WTC11 (cell line): Measurements from ENCODE around the gene NKAIN2. TPM values are rescaled to one million over a fixed set of nuclear protein-coding genes. Genes with fewer than 3 reads are reported as not detected.

ENCODE experiments used
- ATAC-seq: fragments of 200-7000 bp; cut with Tn5 transposase; 2 replicates; pipeline ENCODE4 v1.10.0; 2021; ENCODE audit warnings: mild to moderate bottlenecking, moderate library complexity
- CTCF ChIA-PET: fragments of 300-600 bp; sonication (Branson Sonifier 250); formaldehyde crosslinking; loops from one replicate; lab custom pipeline; 2021; ENCODE audit warnings: antibody characterized with exemption; lab: Charles Lee
- POLR2A ChIA-PET: fragments of 350-600 bp; sonication (Branson Sonifier 250); formaldehyde crosslinking; loops from one replicate; lab custom pipeline; 2021; ENCODE audit warnings: antibody characterized with exemption; lab: Charles Lee
- DNase-seq: peaks from one replicate; pipeline ENCODE4 v3.0.0; 2021; ENCODE audit warnings: low spot score
- H3K27ac Mint-ChIP-seq: 2 replicates; pipeline ENCODE4 v1.8.0; 2021; ENCODE audit warnings: mixed read lengths
- H3K27me3 Mint-ChIP-seq: 2 replicates; pipeline ENCODE4 v1.8.0; 2021; ENCODE audit warnings: low read depth, mild to moderate bottlenecking, moderate library complexity, mixed read lengths
- H3K36me3 Mint-ChIP-seq: 2 replicates; pipeline ENCODE4 v1.8.0; 2021; ENCODE audit warnings: mixed read lengths
- H3K4me1 Mint-ChIP-seq: 2 replicates; pipeline ENCODE4 v1.8.0; 2022; ENCODE audit warnings: mixed read lengths
- H3K4me3 Mint-ChIP-seq: 2 replicates; pipeline ENCODE4 v1.8.0; 2021; ENCODE audit warnings: mild to moderate bottlenecking, moderate library complexity, mixed read lengths
- H3K9me3 Mint-ChIP-seq: 2 replicates; pipeline ENCODE4 v1.8.0; 2021; ENCODE audit warnings: mixed read lengths
- CREM ChIP-seq: sonication (generic); formaldehyde crosslinking; IDR thresholded peaks from 2 replicates; pipeline ENCODE4 v1.8.1; 2022; ENCODE audit warnings: mild to moderate bottlenecking, missing genetic modification reagents, moderate library complexity
- ELF4 ChIP-seq: sonication (generic); formaldehyde crosslinking; IDR thresholded peaks from 2 replicates; pipeline ENCODE4 v1.8.1; 2022; ENCODE audit warnings: low read depth, mild to moderate bottlenecking, moderate library complexity, missing genetic modification reagents
- ETV6 ChIP-seq: sonication (generic); formaldehyde crosslinking; IDR thresholded peaks from 2 replicates; pipeline ENCODE4 v1.8.1; 2022; ENCODE audit warnings: mild to moderate bottlenecking, missing genetic modification reagents
- FOXJ3 ChIP-seq: sonication (generic); formaldehyde crosslinking; IDR thresholded peaks from 2 replicates; pipeline ENCODE4 v1.9.0; 2021; ENCODE audit warnings: missing genetic modification reagents, mild to moderate bottlenecking, borderline replicate concordance
- FOXP1 ChIP-seq: sonication (generic); formaldehyde crosslinking; IDR thresholded peaks from 2 replicates; pipeline ENCODE4 v1.8.0; 2022; ENCODE audit warnings: missing genetic modification reagents, mild to moderate bottlenecking, moderate library complexity, borderline replicate concordance
- IRF2 ChIP-seq: sonication (generic); formaldehyde crosslinking; IDR thresholded peaks from 2 replicates; pipeline ENCODE4 v1.8.0; 2022; ENCODE audit warnings: low read depth, missing genetic modification reagents, borderline replicate concordance
- NFE2L1 ChIP-seq: sonication (generic); formaldehyde crosslinking; IDR thresholded peaks from 2 replicates; pipeline ENCODE4 v1.8.1; 2023; ENCODE audit warnings: missing genetic modification reagents
- NFYB ChIP-seq: sonication (generic); formaldehyde crosslinking; conservative IDR thresholded peaks from 2 replicates; pipeline ENCODE4 v1.8.0; 2022; ENCODE audit warnings: low read depth, missing genetic modification reagents
- NR2C2 ChIP-seq: sonication (generic); formaldehyde crosslinking; IDR thresholded peaks from 2 replicates; pipeline ENCODE4 v1.8.0; 2022; ENCODE audit warnings: mild to moderate bottlenecking, missing genetic modification reagents
- NR3C1 ChIP-seq: sonication (generic); formaldehyde crosslinking; conservative IDR thresholded peaks from 2 replicates; pipeline ENCODE4 v1.8.1; 2023; ENCODE audit warnings: low read depth, mild to moderate bottlenecking, missing genetic modification reagents
- TCF7 ChIP-seq: sonication (generic); formaldehyde crosslinking; IDR thresholded peaks from 2 replicates; pipeline ENCODE4 v1.8.0; 2022; ENCODE audit warnings: mild to moderate bottlenecking, low read depth, missing genetic modification reagents, moderate library complexity
- TEAD1 ChIP-seq: sonication (generic); formaldehyde crosslinking; IDR thresholded peaks from 2 replicates; pipeline ENCODE4 v1.8.0; 2022; ENCODE audit warnings: mild to moderate bottlenecking, missing genetic modification reagents
- TEAD4 ChIP-seq: sonication (generic); formaldehyde crosslinking; IDR thresholded peaks from 2 replicates; pipeline ENCODE4 v1.8.0; 2022; ENCODE audit warnings: mild to moderate bottlenecking, missing genetic modification reagents
- ZBTB21 ChIP-seq: sonication (generic); formaldehyde crosslinking; IDR thresholded peaks from 2 replicates; pipeline ENCODE4 v1.8.1; 2023; ENCODE audit warnings: mild to moderate bottlenecking, missing genetic modification reagents, borderline replicate concordance
- ZNF317 ChIP-seq: sonication (generic); formaldehyde crosslinking; IDR thresholded peaks from 2 replicates; pipeline ENCODE4 v1.8.1; 2023; ENCODE audit warnings: low read depth, mild to moderate bottlenecking, moderate library complexity, missing genetic modification reagents, borderline replicate concordance
- ZNF671 ChIP-seq: fragments of 250-450 bp; sonication (Bioruptor Pico); IDR thresholded peaks from 2 replicates; pipeline ENCODE4 v1.8.0; 2021; ENCODE audit warnings: mild to moderate bottlenecking
- total RNA-seq: library from RNA; stranded (reverse); gene quantifications from 3 replicates; pipeline ENCODE4 v1.2.3, GENCODE V29; 2021
- TF ChIP-seq, protein P1 (sequence below): fragments of 250-450 bp; sonication (Bioruptor Pico); conservative IDR thresholded peaks from 2 replicates; pipeline ENCODE4 v1.9.0; 2021; ENCODE audit warnings: mild to moderate bottlenecking
- TF ChIP-seq, protein P2 (sequence below): sonication (generic); formaldehyde crosslinking; IDR thresholded peaks from 2 replicates; pipeline ENCODE4 v1.8.0; 2022; ENCODE audit warnings: missing genetic modification reagents
- TF ChIP-seq, protein P3 (sequence below): sonication (generic); formaldehyde crosslinking; IDR thresholded peaks from 2 replicates; pipeline ENCODE4 v1.8.1; 2023; ENCODE audit warnings: mild to moderate bottlenecking, missing genetic modification reagents, moderate library complexity
- TF ChIP-seq, protein P4 (sequence below): fragments of 250-450 bp; sonication (Bioruptor Pico); IDR thresholded peaks from 2 replicates; pipeline ENCODE4 v1.9.0; 2021; ENCODE audit warnings: mild to moderate bottlenecking, borderline replicate concordance

The NKAIN2 gene
- total RNA-seq, 1 experiment from 2014 or later, result 0.33 TPM

DNA sequence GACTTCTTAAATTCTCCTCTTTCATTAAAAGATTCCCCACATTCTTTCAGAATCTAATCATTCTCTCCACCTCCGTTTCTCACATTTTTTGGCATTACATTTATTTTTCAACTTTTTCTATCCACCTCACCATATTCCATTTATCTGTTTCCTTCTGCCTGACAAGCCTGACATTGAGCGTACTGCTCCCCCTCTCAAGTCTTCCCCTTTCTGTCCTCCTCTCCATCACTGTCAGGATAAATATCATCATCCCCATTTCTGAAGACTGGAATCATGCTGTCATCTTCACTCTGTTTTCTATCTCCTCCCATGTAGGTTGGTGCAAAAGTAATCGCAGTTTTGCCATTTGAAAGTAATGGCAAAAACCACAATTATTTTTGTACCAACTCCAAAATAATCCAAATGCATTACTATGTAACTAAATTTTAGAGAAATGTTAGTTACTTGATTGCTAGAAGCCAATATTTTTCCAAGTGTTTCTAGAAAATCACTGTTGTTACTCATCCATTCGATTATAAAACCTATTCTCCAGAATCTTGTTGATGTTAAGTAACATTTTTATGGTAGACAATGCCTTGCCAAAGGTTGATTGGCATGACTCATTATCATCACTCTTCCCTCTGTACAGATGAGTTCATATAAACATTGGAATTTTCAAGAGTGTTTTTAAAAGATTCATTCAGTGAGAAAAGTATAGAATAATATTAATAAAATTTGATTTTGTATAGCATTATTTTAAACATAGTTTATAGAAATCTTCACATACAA is 866.2 kb downstream of the NKAIN2 start:
- no peak overlapping the region for H3K4me3 Mint-ChIP-seq
- TF ChIP-seq ETV6, result no peak
- TF ChIP-seq TEAD4, result no peak
- no peak for TF ChIP-seq NFE2L1 (CRISPR knock-in tag)
- TF ChIP-seq NR3C1 (CRISPR knock-in tag), result no peak
- no peak for TF ChIP-seq ZNF317 (CRISPR knock-in tag)
- no peak for TF ChIP-seq NR2C2 (CRISPR knock-in tag)
- TF ChIP-seq, protein P1, sequence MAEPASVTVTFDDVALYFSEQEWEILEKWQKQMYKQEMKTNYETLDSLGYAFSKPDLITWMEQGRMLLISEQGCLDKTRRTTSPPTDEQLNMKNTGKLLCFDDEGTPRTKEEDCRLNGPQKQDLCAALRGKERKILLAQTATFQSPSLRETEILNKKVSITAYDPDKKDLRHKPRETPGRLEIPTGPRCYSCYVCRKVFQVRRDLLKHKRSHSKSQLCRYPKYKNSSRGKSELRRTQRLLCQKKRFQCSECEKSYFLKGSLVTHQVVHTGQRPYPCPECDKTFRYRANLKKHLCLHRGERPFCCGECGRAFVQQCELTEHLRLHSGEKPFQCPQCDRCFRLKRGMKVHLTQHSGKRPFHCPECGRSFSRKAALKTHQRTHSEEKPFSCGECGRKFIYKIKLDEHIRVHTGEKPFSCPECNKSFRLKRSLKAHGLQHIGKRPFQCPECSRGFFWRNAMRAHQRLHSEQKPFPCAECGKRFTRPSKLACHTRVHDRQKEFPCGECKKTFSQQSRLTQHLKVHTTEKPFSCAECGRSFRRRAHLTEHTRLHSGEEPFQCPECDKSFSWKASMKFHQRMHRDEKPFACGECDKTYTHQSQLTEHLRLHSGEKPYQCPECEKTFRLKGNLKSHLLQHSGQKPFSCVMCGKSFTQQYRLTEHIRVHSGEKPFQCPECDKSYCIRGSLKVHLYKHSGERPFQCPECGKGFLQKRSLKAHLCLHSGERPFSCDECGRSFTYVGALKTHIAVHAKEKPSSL (CRISPR knock-in tag), result no peak
- no peak for TF ChIP-seq CREM (CRISPR knock-in tag)
- TF ChIP-seq FOXJ3 (CRISPR knock-in tag), result no peak
- no peak for TF ChIP-seq IRF2 (CRISPR knock-in tag)
- TF ChIP-seq, protein P2, sequence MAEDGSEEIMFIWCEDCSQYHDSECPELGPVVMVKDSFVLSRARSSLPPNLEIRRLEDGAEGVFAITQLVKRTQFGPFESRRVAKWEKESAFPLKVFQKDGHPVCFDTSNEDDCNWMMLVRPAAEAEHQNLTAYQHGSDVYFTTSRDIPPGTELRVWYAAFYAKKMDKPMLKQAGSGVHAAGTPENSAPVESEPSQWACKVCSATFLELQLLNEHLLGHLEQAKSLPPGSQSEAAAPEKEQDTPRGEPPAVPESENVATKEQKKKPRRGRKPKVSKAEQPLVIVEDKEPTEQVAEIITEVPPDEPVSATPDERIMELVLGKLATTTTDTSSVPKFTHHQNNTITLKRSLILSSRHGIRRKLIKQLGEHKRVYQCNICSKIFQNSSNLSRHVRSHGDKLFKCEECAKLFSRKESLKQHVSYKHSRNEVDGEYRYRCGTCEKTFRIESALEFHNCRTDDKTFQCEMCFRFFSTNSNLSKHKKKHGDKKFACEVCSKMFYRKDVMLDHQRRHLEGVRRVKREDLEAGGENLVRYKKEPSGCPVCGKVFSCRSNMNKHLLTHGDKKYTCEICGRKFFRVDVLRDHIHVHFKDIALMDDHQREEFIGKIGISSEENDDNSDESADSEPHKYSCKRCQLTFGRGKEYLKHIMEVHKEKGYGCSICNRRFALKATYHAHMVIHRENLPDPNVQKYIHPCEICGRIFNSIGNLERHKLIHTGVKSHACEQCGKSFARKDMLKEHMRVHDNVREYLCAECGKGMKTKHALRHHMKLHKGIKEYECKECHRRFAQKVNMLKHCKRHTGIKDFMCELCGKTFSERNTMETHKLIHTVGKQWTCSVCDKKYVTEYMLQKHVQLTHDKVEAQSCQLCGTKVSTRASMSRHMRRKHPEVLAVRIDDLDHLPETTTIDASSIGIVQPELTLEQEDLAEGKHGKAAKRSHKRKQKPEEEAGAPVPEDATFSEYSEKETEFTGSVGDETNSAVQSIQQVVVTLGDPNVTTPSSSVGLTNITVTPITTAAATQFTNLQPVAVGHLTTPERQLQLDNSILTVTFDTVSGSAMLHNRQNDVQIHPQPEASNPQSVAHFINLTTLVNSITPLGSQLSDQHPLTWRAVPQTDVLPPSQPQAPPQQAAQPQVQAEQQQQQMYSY (CRISPR knock-in tag), result no peak
- TF ChIP-seq TEAD1, result no peak
- no peak for TF ChIP-seq ZNF671 (CRISPR knock-in tag)
- TF ChIP-seq TCF7 (CRISPR knock-in tag), result no peak
- TF ChIP-seq, protein P3, sequence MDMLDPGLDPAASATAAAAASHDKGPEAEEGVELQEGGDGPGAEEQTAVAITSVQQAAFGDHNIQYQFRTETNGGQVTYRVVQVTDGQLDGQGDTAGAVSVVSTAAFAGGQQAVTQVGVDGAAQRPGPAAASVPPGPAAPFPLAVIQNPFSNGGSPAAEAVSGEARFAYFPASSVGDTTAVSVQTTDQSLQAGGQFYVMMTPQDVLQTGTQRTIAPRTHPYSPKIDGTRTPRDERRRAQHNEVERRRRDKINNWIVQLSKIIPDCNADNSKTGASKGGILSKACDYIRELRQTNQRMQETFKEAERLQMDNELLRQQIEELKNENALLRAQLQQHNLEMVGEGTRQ (CRISPR knock-in tag), result no peak
- TF ChIP-seq, protein P4, sequence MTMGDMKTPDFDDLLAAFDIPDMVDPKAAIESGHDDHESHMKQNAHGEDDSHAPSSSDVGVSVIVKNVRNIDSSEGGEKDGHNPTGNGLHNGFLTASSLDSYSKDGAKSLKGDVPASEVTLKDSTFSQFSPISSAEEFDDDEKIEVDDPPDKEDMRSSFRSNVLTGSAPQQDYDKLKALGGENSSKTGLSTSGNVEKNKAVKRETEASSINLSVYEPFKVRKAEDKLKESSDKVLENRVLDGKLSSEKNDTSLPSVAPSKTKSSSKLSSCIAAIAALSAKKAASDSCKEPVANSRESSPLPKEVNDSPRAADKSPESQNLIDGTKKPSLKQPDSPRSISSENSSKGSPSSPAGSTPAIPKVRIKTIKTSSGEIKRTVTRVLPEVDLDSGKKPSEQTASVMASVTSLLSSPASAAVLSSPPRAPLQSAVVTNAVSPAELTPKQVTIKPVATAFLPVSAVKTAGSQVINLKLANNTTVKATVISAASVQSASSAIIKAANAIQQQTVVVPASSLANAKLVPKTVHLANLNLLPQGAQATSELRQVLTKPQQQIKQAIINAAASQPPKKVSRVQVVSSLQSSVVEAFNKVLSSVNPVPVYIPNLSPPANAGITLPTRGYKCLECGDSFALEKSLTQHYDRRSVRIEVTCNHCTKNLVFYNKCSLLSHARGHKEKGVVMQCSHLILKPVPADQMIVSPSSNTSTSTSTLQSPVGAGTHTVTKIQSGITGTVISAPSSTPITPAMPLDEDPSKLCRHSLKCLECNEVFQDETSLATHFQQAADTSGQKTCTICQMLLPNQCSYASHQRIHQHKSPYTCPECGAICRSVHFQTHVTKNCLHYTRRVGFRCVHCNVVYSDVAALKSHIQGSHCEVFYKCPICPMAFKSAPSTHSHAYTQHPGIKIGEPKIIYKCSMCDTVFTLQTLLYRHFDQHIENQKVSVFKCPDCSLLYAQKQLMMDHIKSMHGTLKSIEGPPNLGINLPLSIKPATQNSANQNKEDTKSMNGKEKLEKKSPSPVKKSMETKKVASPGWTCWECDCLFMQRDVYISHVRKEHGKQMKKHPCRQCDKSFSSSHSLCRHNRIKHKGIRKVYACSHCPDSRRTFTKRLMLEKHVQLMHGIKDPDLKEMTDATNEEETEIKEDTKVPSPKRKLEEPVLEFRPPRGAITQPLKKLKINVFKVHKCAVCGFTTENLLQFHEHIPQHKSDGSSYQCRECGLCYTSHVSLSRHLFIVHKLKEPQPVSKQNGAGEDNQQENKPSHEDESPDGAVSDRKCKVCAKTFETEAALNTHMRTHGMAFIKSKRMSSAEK (CRISPR knock-in tag), result no peak
- no peak for TF ChIP-seq NFYB (CRISPR knock-in tag)
- TF ChIP-seq ELF4, result no peak
- TF ChIP-seq FOXP1 (CRISPR knock-in tag), result no peak
- TF ChIP-seq ZBTB21 (CRISPR knock-in tag), result no peak
- TF ChIP-seq, all 79 proteins: peak for 0
- ChIA-PET POLR2A (no interaction called here), CTCF (no interaction called here)
- peaks cover 12% of the 10 kb centered on the region for H3K36me3 Mint-ChIP-seq
- no peak overlapping the region for H3K27ac Mint-ChIP-seq
- H3K4me1 Mint-ChIP-seq, result no peaks in the 10 kb centered on the region
- H3K27me3 Mint-ChIP-seq, result peaks cover 2% of the 10 kb centered on the region; the same call in 1 of the 2 replicates
- DNase-seq (no peak), ATAC-seq (no peak)
- peaks cover 21% of the 10 kb centered on the region for H3K9me3 Mint-ChIP-seq
